ENCODE measurements around the gene DNAJC4.

DNAJC4 gene

GRCh38 chr11:64260147-64260708, 29.9 kb downstream of the DNAJC4 start:
- ChIA-PET POLR2A (no interaction called here), CTCF (interaction anchor here (1.8 to 14.6 kb wide), 2 partner anchors 10 to 12 kb away, joined by 5 to 134 read pairs; partner anchors contain the start of gene PLCB3)
- TF ChIP-seq CTCF (IDR thresholded peaks at IDR 0.05; ENCODE audit: control extremely low read depth, extremely low read depth, low read depth, missing control alignments) = no peak

GRCh38 chr11:64261556-64262080, 31.3 kb downstream of the DNAJC4 start:
- ChIA-PET CTCF (interaction anchor here (1.0 to 14.6 kb wide), 4 partner anchors 10 to 55 kb away, joined by 3 to 134 read pairs (median 6); partner anchors contain the start of genes CATSPERZ, FERMT3 and PLCB3), POLR2A (no interaction called here)
- no peak for DNase-seq (ENCODE audit: extremely low spot score)
- no peak for TF ChIP-seq CTCF (IDR thresholded peaks at IDR 0.05; ENCODE audit: control extremely low read depth, extremely low read depth, low read depth, missing control alignments)

More at GRCh38 chr11:64260147-64260708, 29.9 kb downstream of the DNAJC4 start:
- DNase-seq (ENCODE audit: extremely low spot score) = peak; percentile 57

DNA sequence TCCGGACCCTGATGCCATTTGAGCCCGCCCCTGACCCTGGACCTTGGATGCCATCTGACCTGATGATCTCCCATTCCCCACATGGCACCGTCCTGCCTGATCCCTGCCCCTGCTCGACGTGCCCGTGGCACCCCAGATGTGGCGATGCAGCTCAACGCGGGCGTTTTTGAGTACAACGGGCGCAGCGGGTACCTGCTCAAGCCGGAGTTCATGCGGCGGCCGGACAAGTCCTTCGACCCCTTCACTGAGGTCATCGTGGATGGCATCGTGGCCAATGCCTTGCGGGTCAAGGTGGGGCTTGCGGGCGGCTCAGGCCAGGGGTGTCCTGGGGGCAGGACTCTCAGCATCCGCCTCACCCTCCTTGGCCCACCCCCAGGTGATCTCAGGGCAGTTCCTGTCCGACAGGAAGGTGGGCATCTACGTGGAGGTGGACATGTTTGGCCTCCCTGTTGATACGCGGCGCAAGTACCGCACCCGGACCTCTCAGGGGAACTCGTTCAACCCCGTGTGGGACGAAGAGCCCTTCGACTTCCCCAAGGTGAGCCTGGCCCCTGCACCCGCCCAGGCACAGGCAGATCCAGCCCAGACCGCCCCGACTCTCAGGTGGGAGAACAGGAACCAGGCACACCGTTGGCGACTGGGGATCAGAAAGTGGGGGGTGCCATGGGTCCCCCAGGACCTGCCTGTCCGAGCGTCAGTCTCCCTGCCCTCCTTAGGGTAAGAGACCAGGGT, 32.1 kb downstream of the DNAJC4 start:
- POLR2A ChIA-PET = no interaction called here
- DNase-seq (ENCODE audit: extremely low spot score) = no peak
- no peak for TF ChIP-seq CTCF (IDR thresholded peaks at IDR 0.05; ENCODE audit: control extremely low read depth, extremely low read depth, low read depth, missing control alignments)
- CTCF ChIA-PET = interaction anchor here (1.0 to 14.6 kb wide), 5 partner anchors 8 to 56 kb away, joined by 3 to 134 read pairs (median 5); partner anchors contain the start of genes CATSPERZ, FERMT3 and PLCB3

DNA sequence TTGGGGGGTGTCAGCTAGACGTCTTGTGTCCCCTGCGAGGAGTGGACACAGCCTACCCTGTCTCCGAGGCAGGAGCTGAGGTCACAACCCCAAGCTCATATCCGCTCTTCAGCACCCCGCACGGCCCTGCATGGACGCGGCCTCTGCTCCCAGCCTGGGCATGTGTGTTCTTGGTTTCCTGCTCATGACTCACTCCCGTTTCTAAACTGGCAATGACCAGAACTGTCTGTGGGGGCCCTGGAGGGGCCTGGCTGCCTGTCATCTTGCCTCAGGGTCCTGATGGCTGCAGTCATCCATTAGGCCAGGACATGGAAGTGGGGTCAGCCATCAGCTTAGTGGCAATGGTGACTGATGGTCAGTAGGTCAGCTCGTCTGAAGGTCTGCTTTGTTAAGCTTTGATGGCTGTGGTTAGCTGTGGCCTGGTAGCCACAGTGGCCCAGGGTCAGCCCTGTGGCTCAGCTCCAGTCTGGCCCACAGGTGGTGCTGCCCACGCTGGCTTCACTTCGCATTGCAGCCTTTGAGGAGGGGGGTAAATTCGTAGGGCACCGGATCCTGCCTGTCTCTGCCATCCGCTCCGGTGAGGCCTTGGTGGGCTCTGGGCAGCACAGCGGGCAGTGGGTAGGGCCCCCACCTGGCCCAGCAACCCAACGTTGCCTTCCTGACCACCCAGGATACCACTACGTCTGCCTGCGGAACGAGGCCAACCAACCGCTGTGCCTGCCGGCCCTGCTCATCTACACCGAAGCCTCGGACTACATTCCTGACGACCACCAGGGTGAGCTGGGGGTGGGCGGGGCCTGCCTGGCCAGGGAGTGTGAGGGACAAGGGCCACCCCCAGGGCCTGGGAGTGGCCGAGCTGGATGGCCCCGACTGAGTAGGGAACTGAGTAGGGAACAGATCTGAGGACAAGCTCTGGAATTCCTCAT, 32.9 kb downstream of the DNAJC4 start:
- ChIA-PET POLR2A (no interaction called here), CTCF (interaction anchor here (1.4 to 14.6 kb wide), 4 partner anchors 9 to 59 kb away, joined by 4 to 134 read pairs (median 6); partner anchors contain the start of genes CATSPERZ and PLCB3)
- DNase-seq (ENCODE audit: extremely low spot score) = no peak
- TF ChIP-seq CTCF (IDR thresholded peaks at IDR 0.05; ENCODE audit: control extremely low read depth, extremely low read depth, low read depth, missing control alignments) = no peak

DNA sequence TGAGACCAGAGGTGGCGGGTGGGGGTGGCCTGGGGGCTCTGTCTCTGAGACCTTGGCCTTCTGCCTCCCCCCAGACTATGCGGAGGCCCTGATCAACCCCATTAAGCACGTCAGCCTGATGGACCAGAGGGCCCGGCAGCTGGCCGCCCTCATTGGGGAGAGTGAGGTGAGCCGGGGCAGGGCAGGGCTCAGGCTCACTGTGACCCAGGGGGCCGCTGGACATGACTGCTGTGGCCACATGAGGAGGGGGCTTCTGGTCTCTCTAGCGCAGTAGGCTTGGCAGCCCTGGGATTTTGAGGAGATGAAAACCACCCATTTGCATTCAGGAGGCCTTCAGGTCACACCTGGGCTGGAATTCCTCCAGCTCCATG, 33.6 kb downstream of the DNAJC4 start:
- DNase-seq (ENCODE audit: extremely low spot score) = no peak
- POLR2A ChIA-PET = no interaction called here
- CTCF ChIA-PET = interaction anchor here (1.4 to 14.6 kb wide), 4 partner anchors 10 to 60 kb away, joined by 3 to 134 read pairs (median 4); partner anchors contain the start of gene PLCB3
- TF ChIP-seq CTCF (IDR thresholded peaks at IDR 0.05; ENCODE audit: control extremely low read depth, extremely low read depth, low read depth, missing control alignments) = no peak
